KOPT-K1 (cell line): ENCODE results near the gene IL9.

Experiments used
- H3K27ac ChIP-seq: fragments of 200-600 bp; sonication (generic); 2 replicates; pipeline ENCODE4 v1.5.1; 2016; ENCODE audit warnings: antibody characterized with exemption, mild to moderate bottlenecking, low read depth, low read length; ENCODE audit not compliant: poor library complexity, severe bottlenecking
- H3K36me3 ChIP-seq: fragments of 200-600 bp; sonication (generic); 2 replicates; pipeline ENCODE4 v1.5.1; 2017; ENCODE audit warnings: antibody characterized with exemption, mild to moderate bottlenecking, low read length, moderate library complexity; ENCODE audit not compliant: insufficient read depth
- H3K9me3 ChIP-seq: fragments of 200-600 bp; sonication (generic); 2 replicates; pipeline ENCODE4 v1.5.1; 2017; ENCODE audit warnings: antibody characterized with exemption, low read length, mild to moderate bottlenecking; ENCODE audit not compliant: insufficient read depth, poor library complexity, severe bottlenecking

Gene IL9

GRCh38 chr5:135883441-135883840 lies 12.2 kb downstream of the IL9 start:
- Histone ChIP-seq H3K36me3 (no peaks in the 10 kb centered on the region), H3K9me3 (no peaks in the 10 kb centered on the region), H3K27ac (no peak overlapping the region)

GRCh38 chr5:135883026-135883425 lies 12.6 kb downstream of the IL9 start:
- no peaks in the 10 kb centered on the region for H3K36me3 ChIP-seq
- no peaks in the 10 kb centered on the region for H3K9me3 ChIP-seq
- H3K27ac ChIP-seq, result no peak overlapping the region

DNA sequence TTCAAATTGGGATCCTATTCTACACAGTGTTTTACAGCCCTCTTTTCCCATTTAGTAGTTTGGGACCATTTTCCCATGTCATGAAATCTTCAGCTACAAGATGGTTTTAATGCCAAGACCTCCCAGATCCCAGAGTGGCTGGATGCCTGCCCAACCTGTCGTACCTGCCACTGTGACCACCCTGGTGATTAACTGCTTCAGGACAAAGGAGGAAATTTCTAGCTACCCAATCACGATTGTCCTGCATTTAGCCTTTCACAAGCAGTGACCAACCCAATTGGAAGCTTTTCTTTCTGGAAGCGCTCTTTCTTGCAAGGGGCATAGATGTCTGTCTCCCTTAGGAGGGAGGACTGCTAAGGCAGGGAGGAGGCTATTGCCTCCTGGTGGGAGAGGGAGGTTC lies 13.8 kb downstream of the IL9 start:
- Histone ChIP-seq H3K27ac (no peak overlapping the region), H3K9me3 (no peaks in the 10 kb centered on the region), H3K36me3 (no peaks in the 10 kb centered on the region)

DNA sequence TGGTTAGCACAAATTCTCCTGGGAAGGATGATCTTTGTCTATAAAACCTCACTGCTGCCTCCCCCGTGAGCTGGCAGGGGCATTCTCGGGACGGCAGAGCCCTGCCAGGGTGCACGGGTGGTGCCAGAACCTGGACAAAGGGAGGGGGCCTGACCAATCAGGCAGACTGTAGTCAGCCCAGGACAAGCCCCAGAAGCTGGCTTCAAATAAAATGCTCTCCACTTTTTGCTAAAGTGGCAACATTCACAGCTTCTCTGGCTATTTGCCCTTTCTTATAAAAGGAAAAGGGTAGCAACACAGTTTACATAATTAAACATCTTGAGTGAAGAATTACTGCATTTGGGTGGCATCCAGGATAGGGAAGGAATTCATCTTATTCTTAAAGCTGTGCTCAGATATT lies 14.4 kb downstream of the IL9 start:
- no peaks in the 10 kb centered on the region for H3K36me3 ChIP-seq
- no peak overlapping the region for H3K27ac ChIP-seq
- H3K9me3 ChIP-seq, result no peaks in the 10 kb centered on the region

DNA sequence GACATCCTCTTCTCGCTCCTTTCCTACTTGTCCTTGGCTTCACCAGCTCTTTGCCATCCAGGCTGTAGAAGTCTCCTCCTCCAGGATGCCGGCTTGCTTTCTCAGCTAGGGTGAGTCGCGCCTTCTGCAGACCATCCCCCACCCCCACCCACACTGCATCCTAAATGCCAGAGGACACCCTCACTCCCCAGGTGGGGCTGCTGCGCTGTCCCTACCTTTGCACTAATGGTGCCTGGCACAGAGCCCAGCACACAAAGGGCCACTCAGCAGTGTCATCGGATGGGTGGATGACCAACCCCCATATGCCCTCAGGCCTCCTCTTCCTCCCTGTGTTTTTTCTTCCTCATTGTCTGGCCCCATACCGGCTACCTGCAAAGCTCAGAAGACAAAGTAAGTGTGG lies 14.8 kb downstream of the IL9 start:
- no peaks in the 10 kb centered on the region for H3K9me3 ChIP-seq
- no peak overlapping the region for H3K27ac ChIP-seq
- no peaks in the 10 kb centered on the region for H3K36me3 ChIP-seq

DNA sequence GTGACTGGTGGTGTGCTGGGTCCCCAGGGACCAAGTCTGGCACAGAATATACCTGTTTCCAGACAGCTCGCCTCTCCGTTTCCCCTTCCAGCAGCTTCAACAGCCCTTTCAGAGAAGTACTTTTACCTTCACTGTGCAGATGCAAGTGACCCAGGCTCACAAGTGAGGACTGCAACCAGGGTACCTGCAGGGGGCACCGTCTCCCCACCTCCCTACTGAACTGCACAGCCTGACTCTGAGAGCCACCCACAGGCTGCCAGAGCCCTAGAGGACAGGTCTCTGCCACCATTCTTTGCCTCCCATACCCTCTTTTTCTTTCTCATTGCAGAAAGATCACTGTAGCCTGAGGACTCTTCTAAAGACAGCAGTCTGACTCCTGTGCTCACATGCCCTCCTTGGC lies 15.4 kb downstream of the IL9 start:
- Histone ChIP-seq H3K36me3 (no peaks in the 10 kb centered on the region), H3K9me3 (no peaks in the 10 kb centered on the region), H3K27ac (no peak overlapping the region)

DNA sequence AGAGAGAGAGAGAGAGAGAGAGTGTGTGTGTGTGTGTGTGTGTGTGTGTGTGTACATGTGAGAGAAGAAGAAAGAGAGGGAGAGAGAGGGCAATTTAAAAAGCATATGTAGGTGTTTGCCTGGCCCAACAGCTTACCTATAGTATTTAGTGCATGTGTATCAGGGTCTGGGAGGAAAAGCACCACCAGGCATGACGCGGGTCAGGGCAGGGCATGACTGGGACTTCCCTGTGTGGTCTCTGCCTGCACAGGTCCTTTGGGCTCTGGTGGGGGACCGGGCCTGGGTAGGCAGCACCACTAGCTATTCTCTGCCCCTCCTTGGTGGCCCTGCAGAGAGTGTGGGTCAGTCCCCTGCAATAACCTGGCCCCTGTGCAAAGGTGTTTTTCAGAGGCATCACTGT lies 16.1 kb downstream of the IL9 start:
- Histone ChIP-seq H3K36me3 (no peaks in the 10 kb centered on the region), H3K9me3 (no peaks in the 10 kb centered on the region), H3K27ac (no peak overlapping the region)

GRCh38 chr5:135878156-135878620 lies 17.5 kb downstream of the IL9 start:
- Histone ChIP-seq H3K9me3 (no peaks in the 10 kb centered on the region), H3K36me3 (no peaks in the 10 kb centered on the region), H3K27ac (no peak overlapping the region)

- H3K27ac ChIP-seq, result no peak overlapping the region
- H3K36me3 ChIP-seq, result no peaks in the 10 kb centered on the region
- no peaks in the 10 kb centered on the region for H3K9me3 ChIP-seq
Observed at GRCh38 chr5:135877570-135878155, 18.0 kb downstream of the IL9 start.

DNA sequence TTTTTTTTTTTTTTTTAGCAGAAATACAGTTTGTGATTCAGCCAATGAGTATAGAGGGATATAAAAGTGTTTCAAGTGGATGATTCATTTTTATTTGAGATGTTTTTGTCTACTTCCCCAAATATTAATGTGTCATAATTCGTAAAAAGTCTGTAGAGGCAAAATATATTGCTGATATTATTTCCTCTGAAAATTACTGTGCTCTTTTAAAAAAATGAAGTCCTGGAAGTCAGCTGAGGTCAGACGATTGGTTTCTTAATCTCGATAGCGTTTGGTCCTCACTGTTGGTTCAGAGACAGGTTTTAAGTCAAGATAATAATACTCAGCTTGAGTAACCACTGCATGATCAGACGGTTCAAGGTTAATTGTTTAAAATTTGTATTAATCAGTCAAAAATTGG lies 19.5 kb downstream of the IL9 start:
- Histone ChIP-seq H3K9me3 (no peaks in the 10 kb centered on the region), H3K27ac (no peak overlapping the region), H3K36me3 (no peaks in the 10 kb centered on the region)

- H3K9me3 ChIP-seq, result no peaks in the 10 kb centered on the region
- no peak overlapping the region for H3K27ac ChIP-seq
- H3K36me3 ChIP-seq, result no peaks in the 10 kb centered on the region
Observed at GRCh38 chr5:135875567-135875966, 20.1 kb downstream of the IL9 start.

DNA sequence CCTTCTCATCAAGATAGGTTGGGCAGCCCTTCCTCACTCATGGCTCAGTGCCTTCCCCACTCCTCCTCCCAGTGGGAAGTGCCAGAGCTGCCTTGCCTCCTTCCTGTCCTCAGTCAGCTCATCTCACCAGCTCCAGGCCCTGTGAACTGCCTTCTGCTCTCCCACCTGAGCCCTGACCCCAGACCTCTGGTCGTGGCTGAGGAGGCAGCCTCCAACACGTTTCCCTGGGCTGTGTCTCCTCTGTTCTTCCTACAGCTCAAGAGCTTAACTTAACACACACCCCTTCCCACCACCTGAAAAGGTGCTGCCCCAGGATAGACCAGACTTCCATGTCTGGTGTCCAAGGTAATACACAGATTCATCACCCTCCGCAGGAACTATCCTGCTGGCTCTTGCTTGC lies 21.2 kb downstream of the IL9 start:
- Histone ChIP-seq H3K27ac (no peak overlapping the region), H3K9me3 (no peaks in the 10 kb centered on the region), H3K36me3 (no peaks in the 10 kb centered on the region)

- no peak overlapping the region for H3K27ac ChIP-seq
- H3K9me3 ChIP-seq, result no peaks in the 10 kb centered on the region
- H3K36me3 ChIP-seq, result no peaks in the 10 kb centered on the region
Observed at GRCh38 chr5:135873831-135874230, 21.8 kb downstream of the IL9 start.

DNA sequence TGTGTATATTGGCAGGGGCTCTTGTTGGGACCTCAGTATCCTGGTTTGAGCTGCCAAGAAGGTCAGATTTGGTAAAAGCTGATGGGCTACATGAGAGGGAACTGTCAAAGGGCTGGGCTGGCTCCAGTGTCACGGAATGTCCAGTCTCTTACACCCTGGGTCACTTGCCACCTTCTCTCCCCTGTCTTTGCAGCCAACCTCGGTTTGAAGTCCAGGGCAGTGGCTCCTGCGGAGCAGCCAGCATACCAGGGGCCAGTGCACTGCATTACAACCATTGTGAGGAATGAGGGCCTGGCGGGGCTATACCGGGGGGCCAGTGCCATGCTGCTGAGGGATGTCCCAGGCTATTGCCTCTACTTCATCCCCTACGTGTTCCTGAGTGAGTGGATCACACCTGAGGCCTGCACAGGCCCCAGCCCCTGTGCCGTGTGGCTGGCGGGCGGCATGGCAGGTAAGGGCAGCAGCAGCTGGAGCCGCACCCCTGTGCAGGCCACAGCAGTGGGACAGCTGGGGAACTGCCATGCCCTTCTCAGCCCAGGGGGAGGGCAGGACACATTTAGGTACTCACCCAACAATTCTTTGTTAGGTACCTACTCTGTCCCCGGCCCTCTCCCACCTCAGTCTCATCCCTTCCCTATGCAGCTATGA lies 24.2 kb downstream of the IL9 start:
- Histone ChIP-seq H3K9me3 (no peaks in the 10 kb centered on the region), H3K36me3 (no peaks in the 10 kb centered on the region), H3K27ac (no peak overlapping the region)

DNA sequence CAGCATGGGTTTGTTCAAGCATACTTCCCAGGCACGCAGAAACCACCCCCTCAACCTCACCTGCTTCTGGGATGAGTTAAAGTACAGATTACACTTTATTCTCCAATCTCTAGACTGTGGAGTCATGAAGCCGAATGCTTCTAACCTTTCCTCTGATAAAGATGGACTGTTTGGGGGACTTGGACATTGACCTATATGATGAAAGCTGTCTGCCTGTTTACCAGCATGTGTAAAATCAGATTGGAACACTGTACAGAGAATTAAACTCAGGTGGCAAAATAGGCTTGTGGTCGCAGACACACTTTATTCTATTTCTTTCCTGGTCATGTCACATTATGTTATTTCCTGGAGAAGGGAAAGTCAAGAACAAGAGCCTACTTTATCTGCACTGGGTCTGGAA lies 25.7 kb downstream of the IL9 start:
- no peaks in the 10 kb centered on the region for H3K9me3 ChIP-seq
- no peaks in the 10 kb centered on the region for H3K36me3 ChIP-seq
- H3K27ac ChIP-seq, result no peak overlapping the region

DNA sequence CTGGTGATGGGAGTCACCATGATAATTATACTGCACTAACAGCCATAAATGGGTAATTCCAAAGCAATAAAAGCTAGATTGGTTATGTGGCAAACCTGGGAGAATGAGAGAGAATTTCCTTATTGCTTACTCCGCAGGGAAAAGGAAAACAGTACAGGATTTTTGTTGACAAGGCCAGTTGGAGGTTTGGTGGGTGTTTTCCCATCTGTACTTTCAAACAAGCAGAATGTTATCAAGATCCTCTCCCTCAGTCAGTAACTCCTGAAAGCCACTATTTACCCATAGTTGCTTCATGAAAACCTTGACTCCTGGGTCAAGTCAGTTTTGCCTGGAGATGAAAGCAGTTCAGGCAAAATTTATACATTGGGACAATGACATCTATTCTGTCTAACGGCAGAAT lies 26.4 kb downstream of the IL9 start:
- Histone ChIP-seq H3K9me3 (no peaks in the 10 kb centered on the region), H3K36me3 (no peaks in the 10 kb centered on the region)

More for the DNA sequence above, 26.4 kb downstream of the IL9 start:
- no peak overlapping the region for H3K27ac ChIP-seq
